COLO668 (cell line): ENCODE results near the gene ATP5F1D.

ENCODE experiments used
- DNase-seq: peaks from one replicate; lab custom pipeline; 2025; ENCODE audit not compliant: unreplicated experiment; lab: John Stamatoyannopoulos, UW

ATP5F1D gene

DNA sequence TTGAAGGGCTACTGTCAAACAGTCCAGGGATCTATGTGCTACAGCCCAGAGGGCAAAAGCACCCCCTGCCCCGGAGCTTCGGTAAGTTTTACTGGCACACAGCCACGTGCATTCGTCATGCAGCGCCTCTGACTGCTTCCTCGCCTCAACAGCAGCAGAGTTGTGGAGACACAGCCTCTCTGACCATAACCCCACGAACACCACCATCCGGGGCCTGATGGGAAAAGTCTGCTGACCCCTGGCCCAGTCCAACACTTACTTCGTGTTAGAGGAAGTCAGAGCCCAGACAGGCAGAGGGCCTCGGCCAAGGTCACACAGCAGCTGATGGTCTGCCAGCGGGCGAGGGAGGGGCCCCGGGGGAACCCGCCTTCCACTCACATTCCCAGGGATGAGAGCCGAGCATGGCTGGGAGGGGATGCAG lies 8.9 kb upstream of the ATP5F1D start:
- no peak for DNase-seq

DNA sequence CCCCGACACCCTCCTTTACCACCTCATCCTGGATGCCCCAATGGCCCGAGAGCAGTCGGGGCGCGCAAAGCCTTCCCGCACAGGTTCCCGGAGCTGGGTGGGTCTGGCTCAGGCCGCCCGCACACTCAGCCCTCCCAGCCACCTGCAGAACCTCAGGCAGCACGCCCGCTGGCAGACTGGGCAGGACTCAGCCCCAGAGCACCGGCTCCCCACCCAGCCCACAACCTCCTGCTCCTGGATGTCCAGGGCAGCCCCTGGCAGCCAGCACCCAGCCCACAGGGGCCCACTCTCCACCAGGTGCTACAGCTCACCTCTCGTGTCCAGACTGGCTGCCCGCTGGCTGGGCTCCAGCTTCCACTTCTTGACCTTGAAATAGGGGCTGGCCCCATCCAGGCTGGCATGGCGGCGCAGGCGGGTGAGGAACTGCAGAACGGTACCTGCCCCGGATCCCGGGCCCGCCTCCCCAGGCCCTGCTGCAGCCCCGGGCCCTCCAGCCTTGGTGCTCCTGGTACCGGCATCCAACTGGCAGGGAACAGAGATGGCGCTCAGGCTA lies 8.4 kb upstream of the ATP5F1D start:
- DNase-seq, result no peak

DNA sequence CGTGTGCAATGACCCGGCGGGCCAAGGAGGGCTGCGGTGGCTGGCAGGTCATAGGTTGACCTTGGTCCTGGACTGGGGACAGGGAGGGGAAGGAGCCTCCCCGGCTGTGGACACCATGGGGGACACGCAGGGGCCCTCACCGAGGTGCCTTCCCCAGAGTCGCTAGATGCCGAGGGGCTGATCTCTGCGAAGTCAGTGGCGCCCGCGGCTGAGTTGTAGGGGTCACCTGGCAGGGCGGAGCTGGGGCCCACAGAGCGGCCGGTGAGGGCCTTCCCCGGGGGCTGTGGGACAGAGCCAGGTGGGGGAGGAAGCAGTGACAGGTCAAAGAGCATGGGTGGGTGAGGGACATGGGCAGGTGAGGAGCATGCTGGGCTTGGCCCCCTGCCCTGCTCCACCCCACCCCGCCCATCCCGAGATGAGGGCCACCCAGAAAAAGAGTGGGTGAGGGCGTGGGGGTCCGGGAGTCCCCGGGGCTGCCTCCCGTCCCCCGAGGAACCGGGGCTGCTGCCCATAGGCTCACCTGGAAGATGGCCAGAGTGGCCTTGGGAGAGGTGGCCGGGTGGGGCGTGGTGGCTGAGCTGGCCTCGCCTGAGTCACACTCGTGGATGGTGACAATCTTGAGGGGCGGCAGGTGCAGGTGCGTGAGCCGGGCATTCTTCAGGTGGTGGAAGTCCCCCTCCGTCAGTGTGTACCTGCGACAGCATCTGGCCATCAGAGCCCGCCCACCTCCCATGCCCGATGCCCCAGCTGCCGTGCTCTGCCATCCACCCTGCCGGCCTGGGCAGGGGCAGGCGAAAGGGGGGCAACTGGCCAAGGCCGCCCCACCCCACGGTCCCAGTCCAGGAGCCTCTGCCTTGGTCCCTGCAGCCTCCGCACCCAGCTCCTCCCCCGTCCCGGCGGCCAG lies 7.2 kb upstream of the ATP5F1D start:
- no peak for DNase-seq

DNA sequence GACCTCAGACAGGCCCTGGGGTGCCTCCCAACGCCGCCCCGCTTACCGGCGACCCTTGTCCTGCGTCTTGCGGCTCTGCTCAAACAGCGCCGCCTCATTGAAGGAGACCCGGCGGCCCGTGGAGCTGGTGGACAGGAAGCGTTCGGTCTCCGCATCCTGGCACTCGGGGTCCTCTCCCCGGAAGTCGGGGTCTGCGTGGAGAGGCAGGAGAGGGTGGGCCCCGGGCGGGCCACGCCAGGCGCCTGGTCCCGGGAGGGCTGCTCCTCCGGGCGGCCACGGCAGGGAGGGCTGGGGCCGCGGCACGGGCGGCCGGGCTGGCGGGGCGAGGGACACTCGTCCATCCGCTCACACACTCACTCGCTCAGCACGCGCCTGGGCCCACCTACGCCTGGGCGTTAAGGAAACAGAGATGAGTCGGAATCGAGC lies 6.6 kb upstream of the ATP5F1D start:
- DNase-seq, result no peak

DNA sequence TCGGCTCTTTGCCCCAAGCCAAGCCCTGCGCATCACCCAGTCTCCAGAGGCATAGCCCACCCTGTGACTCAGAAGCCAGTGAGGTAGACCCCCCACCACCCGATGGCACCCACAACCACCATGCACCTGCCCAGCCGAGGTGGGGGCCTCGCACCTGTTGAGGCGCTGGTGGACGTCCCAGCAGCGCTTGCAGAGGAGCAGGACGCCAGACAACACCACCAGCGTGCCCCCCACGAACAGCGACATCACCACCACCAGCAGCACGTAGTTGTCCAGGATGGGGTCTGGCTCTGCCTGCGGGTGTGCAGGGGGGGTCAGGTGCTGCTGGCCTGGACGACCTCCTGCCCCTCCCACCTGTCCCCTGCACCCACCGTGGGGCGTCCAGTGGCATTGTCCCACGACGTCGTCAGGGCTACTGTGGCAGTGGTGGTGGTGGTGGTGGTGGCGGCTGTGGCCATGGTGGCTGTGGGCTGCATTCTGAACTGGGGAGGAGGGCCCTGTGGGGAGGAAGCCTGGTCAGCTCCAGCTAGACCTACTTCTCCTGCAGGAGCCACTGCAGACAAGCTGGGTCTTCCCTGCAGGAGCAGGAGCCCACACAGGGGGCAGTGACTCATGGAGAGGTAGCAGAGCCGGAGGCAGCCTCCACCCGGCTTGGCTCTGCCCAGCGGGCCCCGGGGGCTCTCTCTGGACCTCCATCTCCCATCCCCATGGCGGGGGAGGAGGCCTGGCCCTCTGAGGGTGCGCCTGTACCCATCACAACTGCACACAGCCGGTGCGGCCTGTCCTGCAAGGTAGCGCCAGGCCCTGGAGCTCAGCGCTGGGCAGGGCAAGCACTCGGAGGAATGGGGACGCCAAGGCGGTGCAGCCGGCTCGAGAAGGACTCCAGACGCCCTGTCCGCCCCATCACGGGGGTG lies 5.7 kb upstream of the ATP5F1D start:
- no peak for DNase-seq

DNA sequence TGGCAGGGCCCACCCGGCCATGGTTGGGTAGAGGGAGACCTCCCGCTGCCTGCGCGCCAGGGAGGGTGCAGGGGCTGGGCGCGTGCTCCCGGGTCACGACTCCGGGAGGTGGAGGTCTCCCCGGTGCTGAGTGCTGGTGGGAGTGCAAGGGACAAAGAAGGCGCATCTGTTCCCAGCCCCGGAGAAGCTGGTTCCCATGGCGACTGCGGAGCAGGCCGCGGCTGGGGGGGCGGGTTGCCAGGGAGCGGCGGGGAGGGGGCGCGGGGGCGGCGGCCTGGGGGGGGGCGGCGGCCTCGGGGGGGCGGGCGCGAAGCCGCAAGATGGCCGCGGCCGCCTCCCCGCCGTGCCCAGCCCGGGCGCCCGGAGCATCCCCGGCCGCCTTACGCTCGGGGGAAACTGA lies 5.0 kb upstream of the ATP5F1D start:
- DNase-seq, result no peak

DNA sequence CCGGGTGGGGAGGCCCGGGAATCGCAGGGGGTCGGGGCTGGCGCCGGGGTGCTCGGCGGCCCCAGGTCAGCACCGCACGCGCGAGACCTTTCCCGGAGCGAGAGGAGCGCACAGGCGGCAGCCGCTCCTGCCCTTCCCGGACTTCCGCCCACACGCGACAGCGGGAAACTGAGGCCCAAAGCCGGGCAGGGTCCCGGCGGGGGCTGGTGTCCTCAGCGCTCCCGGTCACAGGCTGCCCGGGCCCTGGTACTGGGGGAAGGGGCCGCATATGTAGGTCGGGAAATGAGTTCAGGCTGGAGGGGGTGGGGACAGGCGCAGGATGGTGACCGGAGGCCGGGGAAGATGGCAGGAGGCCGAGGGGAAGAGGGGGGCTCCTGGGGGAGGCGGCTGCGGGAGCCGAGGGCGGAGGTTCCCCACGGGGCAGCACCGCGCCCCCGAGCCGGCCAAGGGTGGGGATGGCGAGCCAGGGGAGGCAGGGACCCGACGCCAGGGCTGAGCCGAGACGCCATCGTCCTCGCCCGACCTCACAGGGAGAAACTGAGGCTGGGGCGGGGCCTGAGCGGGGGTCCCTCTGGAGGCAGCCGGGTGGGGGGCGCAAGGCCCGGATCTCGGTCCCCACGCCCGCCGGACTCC lies 4.4 kb upstream of the ATP5F1D start:
- DNase-seq, result no peak

DNA sequence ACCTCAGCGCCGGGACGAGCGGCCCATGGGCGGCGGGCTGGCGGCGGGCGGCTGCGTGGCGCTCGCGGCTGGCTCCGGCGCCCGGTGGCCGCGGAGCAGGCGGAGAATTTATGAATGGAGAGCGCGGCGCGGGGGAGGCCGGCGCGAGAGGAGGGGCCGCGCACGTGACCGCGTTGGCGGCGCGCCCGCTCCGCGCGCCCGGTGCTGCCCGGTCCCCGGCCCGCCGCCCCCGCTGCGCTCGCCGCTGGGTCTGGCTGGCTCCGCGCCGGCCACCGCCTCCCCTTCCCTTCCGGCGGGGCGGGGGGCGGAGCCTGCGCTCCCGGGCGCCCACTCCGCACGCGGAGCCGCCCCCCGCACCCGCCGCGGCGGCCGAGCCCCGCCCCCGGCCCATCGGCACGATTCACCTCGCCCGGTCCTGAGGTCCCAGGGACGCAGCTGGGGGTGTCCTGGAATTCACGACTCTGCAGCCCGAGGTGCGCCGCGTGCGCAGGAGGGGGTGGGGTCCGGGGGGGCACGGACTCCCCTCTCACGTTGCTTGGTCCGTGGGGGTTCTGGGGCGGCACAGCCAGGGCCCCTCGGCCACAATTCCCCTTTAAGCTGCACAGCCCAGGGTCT lies 3.7 kb upstream of the ATP5F1D start, which contains the start of gene CBARP:
TSS of gene CBARP (minus strand) at position 252 of the 615 bp plus-strand sequence. CDS start 1,905 bp downstream, outside the sequence.
- peak; percentile 44 for DNase-seq

DNA sequence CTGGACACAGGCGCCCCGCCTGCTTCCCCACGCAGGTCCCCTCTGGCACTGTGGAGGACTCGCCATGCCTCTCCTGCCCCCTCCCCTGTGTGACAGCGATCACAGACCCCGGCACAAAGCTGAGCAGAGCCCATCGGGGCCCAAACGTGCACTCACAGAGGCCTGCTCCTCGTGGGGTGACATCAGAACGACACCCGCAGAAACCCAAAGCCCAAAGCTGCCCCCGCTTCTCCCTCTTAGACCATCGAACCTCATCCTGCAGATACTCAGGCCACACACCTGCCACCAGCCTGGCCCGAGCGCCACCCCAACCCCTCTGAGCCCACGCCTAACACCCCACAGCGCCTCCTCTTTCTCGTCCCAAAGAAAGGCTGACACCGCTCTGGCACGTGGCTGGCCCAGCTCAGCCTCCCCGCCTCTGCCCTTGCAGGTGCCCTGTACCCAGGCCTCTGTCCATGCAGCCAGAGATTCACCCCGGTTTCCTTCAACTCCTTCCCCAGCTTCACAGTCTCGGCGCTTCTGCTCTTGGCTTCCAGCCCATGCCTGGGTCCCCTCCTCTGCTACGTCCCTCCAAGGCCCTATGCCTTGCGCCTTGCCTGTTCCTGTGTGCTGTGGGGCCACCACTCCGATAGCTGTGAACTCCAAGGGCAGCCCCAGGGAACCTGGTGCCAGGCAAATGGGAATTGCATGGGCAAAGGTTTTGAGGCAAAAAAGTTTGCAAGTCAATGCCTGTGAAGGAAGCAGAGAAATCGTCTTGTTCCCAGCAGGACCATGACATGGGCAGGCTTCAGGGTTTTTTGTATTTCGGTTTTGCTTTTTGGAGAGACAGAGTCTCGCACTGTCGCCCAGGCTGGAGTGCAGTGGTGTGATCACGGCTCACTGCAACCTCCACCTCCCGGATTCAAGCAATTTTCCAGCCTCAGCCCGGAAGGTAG lies 2.9 kb upstream of the ATP5F1D start:
- no peak for DNase-seq

DNA sequence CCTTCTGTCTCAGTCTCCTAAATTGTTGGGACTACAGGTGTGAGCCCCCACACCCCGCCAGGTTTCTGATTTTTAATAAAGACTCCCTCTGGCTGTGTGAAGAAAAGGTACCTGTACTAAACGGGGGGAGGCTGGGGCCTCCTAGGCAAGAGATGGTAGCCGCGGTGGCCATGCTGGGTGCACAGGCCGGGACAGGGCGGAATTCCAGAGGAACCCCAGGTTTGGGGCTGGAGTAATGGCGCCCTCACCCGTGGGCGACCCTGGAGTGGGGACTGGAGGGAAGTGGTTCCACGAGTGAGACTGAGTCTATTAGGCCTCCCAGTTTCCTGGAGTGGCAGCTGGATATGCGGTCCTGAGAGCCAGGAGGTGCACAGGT lies 2.1 kb upstream of the ATP5F1D start:
- no peak for DNase-seq

DNA sequence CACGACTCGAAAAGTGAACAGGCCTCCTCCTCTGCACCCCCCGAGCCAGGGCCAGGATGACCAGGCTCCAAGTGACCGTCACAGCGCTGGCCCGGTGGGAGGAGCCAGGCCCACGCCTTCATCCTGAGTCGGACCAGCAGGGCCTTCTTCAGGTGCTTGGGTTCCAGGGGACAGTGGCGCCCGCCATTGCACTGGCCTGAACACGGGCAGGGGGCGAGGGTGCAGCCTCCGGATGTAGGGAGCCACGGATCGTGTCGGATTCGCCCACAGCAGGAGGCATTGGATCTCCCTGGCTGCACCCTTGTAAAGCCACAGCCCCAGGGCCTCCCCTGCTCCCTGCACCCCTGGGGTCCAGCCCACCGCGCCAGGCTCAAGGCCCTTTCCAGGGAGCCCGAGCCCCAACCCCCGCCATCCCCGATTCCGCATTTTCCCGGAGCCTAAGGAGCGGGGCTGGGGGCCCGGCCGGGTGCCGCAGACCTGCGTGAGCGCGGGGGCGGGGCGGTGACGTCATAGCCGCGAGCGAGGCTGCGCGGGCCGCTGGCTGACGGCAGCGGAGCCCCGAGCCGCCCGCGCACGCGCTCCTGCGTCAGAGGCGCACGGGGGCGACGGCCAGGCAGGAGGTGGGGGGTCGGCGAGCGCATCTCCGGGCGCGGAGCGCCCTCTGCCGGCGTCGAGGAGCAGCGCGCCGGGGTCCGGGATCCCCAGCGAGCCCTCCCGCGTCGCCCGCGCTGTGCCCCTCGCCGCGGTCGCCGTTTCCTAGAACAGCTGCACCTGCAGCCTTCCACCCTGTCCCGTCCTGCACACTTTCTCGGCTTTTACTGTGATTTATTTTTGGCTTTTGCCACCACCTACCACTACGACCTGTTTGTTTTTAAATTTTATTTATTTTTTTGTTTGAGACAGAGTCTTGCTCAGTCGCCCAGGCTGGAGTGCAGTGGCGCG lies 1.5 kb upstream of the ATP5F1D start:
- peak; percentile 94 for DNase-seq

DNA sequence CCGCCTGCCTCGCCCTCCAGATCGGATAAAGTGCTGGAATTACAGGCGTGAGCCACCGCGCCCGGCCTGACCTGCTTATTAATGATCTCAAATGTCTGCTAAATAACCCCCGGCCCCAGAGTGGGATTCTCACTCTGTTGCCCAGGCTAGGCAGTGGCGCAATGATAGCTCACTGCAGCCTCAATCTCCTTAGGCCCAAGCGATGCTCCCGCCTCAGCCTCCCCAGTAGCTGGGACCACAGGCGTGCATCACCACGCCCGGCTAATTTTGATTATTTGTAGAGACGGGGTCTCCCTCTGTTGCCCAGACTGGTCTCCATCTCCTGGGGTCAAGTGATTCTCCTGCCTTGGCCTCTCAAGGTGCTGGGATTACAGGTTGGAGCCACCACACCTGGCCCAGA lies 626 bp upstream of the ATP5F1D start:
- DNase-seq, result no peak

DNA sequence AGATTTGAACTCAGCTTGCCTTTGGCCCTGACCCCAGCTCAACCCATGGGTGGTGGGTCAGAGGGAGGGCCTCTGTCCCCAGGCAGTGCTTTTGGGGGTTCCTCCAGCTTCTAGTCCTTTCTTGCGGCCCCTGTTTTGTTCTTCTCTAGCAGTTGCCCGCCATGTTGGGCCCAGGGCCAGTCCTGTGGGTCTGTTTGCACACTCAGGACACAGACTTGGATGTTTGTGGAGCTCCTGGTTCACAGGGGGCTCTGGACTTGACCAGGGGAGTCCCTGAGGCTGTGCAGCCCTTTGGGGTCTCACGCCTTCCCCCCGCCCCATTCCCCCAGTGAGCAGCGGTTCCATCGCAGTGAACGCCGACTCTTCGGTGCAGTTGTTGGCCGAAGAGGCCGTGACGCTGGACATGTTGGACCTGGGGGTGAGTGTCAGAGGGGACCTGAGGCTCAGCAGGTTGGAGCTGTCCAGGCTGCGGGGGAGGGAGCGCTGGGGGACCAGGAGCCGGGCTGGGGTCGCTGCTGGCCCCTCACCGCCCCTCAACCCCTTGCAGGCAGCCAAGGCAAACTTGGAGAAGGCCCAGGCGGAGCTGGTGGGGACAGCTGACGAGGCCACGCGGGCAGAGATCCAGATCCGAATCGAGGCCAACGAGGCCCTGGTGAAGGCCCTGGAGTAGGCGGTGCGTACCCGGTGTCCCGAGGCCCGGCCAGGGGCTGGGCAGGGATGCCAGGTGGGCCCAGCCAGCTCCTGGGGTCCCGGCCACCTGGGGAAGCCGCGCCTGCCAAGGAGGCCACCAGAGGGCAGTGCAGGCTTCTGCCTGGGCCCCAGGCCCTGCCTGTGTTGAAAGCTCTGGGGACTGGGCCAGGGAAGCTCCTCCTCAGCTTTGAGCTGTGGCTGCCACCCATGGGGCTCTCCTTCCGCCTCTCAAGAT lies 2.5 kb downstream of the ATP5F1D start:
- peak; percentile 78 for DNase-seq

DNA sequence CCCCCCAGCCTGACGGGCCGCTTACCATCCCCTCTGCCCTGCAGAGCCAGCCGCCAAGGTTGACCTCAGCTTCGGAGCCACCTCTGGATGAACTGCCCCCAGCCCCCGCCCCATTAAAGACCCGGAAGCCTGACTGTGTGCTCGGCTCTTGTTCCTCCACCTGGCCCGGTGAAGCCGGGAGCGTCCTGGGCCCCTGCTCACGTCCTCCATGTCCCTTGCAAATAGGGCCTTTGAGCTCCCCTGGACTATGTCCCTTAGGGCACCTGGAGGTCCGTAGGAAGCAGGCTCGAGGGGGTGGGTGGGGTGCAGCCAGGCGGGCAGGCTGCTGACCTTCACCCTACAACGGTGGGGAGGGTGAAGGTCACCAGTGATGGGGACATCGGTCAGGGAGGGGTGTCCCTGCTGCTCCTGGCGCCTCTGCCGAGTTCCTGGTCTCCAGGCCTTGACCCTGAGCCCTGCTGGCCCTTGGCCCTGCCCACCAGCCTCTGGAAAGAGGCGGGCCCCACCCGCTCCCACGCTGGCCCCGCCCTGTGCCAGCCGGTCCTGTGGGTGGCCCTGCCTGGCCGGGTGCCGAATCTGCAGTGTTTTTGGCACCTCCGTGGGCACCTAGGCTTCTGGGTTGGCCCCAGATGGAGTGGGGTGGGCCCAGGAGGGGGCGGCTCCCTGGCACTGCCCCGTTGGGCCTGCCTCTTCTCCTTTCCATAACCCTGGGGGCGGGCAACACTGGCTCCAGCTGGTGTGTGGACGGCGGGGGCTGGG lies 3.3 kb downstream of the ATP5F1D start:
- DNase-seq, result peak; percentile 20

DNA sequence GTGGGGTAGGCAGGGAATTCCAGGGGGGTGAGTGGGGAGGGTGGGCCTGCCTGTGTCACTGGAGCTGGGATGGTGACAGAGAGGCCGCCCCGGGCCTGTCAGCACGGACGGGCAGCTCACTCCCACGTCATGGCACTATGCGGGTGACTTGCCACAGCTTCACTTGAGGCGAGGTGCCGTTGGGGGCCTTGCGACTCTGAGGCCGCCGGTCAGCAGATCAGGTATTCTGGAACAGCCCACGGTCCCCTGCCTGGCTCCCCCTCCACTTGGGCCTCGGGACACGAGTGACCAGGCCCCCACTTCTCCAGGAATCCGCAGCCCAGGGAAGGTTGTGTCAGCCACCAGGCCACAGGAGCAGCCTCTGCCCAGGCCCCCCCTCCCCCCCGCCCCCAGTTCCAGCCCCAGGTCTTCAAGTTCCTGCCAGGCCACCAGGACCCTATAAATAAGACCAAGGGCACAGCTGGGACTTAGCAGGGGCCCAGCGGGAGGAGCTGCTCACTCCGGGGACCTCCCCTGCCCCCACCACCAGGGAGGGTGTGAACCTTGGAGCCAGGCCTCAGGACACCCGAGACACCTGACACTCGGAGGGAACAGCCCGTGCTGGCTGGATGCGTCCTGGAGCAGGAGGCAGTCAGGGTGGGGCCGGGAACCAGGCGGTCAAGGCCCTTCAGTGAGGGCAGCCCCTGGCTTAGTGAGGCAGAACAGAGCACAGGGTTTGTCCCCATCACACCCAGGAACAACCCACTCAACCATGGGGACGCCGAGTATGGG lies 4.1 kb downstream of the ATP5F1D start:
- peak; percentile 57 for DNase-seq
